Liver (tissue), 9 donors: Measurements from ENCODE around the gene INPP4B. TPM values are rescaled to one million over a fixed set of nuclear protein-coding genes. Genes with fewer than 3 reads are reported as not detected.

Experiments
- DNase-seq: peaks from one replicate; pipeline ENCODE4 v3.0.0-alpha.2; 2017; ENCODE audit warnings: low spot score
- H3K27ac ChIP-seq, 2 donors: one replicate each; pipeline ENCODE4 v1.7.0; 2013; ENCODE audit warnings: inconsistent platforms in 2 of 2, low read length in 2 of 2, control low read depth in 1 of 2, low read depth in 1 of 2, mild to moderate bottlenecking in 1 of 2
- H3K27me3 ChIP-seq, 4 donors: one replicate each; pipeline versions ENCODE4 v1.6.1 to v1.7.0; 2013; ENCODE audit warnings: low read length in 3 of 4, inconsistent platforms in 1 of 4, mild to moderate bottlenecking in 1 of 4, moderate library complexity in 1 of 4; ENCODE audit not compliant: control insufficient read depth in 4 of 4, insufficient read depth in 4 of 4
- H3K36me3 ChIP-seq, 4 donors: one replicate each; pipeline versions ENCODE4 v1.6.1 to v1.7.0; 2013; ENCODE audit warnings: low read length in 3 of 4, mild to moderate bottlenecking in 3 of 4, low read depth in 1 of 4, moderate library complexity in 1 of 4; ENCODE audit not compliant: control insufficient read depth in 4 of 4, insufficient read depth in 3 of 4
- H3K4me1 ChIP-seq, 4 donors: one replicate each; pipeline versions ENCODE4 v1.6.1 to v1.7.0; 2013; ENCODE audit warnings: low read length in 3 of 4, mild to moderate bottlenecking in 3 of 4, moderate library complexity in 1 of 4; ENCODE audit not compliant: control insufficient read depth in 4 of 4, insufficient read depth in 4 of 4
- H3K4me3 ChIP-seq, 3 donors: one replicate each; pipeline versions ENCODE4 v1.6.1 to v1.7.0; 2013; ENCODE audit warnings: low read length in 3 of 3, control low read depth in 1 of 3, low read depth in 1 of 3, mild to moderate bottlenecking in 1 of 3
- H3K9ac ChIP-seq, 2 donors: one replicate each; pipeline ENCODE4 v1.7.0; 2013; ENCODE audit warnings: low read length in 2 of 2, mild to moderate bottlenecking in 2 of 2, moderate library complexity in 2 of 2, control low read depth in 1 of 2, low read depth in 1 of 2
- H3K9me3 ChIP-seq, 4 donors: one replicate each; pipeline versions ENCODE4 v1.6.1 to v1.7.0; 2013; ENCODE audit warnings: low read length in 3 of 4; ENCODE audit not compliant: control insufficient read depth in 4 of 4
- EGR1 ChIP-seq, 2 donors: IDR thresholded peaks; 2 replicates each; pipeline ENCODE4 v1.6.1; 2016 to 2018; ENCODE audit warnings: antibody characterized with exemption in 2 of 2, low read depth in 2 of 2
- FOXA1 ChIP-seq: IDR thresholded peaks from 2 replicates; pipeline ENCODE4 v1.6.1; 2016; ENCODE audit warnings: antibody characterized with exemption
- FOXA2 ChIP-seq: IDR thresholded peaks from 2 replicates; pipeline ENCODE4 v1.6.1; 2016; ENCODE audit warnings: antibody characterized with exemption
- GABPA ChIP-seq, 2 donors: IDR thresholded peaks in 1 of 2; conservative IDR thresholded peaks in 1 of 2; 2 replicates each; pipeline ENCODE4 v1.6.1; 2016; ENCODE audit warnings: antibody characterized with exemption in 2 of 2, mild to moderate bottlenecking in 1 of 2, moderate library complexity in 1 of 2
- HNF4A ChIP-seq, 2 donors: conservative IDR thresholded peaks; 2 replicates each; pipeline ENCODE4 v1.6.1; 2016; ENCODE audit warnings: antibody characterized with exemption in 2 of 2, mild to moderate bottlenecking in 2 of 2
- HNF4G ChIP-seq: IDR thresholded peaks from 2 replicates; pipeline ENCODE4 v1.6.1; 2016; ENCODE audit warnings: antibody characterized with exemption
- JUND ChIP-seq, 2 donors: IDR thresholded peaks; 2 replicates each; pipeline ENCODE4 v1.6.1; 2016; ENCODE audit warnings: antibody characterized with exemption in 2 of 2
- NR2F2 ChIP-seq: IDR thresholded peaks from 2 replicates; pipeline ENCODE4 v1.6.1; 2016; ENCODE audit warnings: antibody characterized with exemption
- RAD21 ChIP-seq, 2 donors: IDR thresholded peaks; 2 replicates each; pipeline ENCODE4 v1.6.1; 2016; ENCODE audit warnings: antibody characterized with exemption in 2 of 2, mild to moderate bottlenecking in 2 of 2
- RXRA ChIP-seq, 2 donors: IDR thresholded peaks; 2 replicates each; pipeline ENCODE4 v1.6.1; 2017 to 2018; ENCODE audit warnings: antibody characterized with exemption in 2 of 2, mild to moderate bottlenecking in 1 of 2
- SP1 ChIP-seq: IDR thresholded peaks from 2 replicates; pipeline ENCODE4 v1.6.1; 2018; ENCODE audit warnings: antibody characterized with exemption, mild to moderate bottlenecking
- TAF1 ChIP-seq: conservative IDR thresholded peaks from 2 replicates; pipeline ENCODE4 v1.6.1; 2016; ENCODE audit warnings: antibody characterized with exemption, mild to moderate bottlenecking
- YY1 ChIP-seq: IDR thresholded peaks from 2 replicates; pipeline ENCODE4 v1.6.1; 2016; ENCODE audit warnings: antibody characterized with exemption, mild to moderate bottlenecking
- WGBS: extraction: QIAGEN DNeasy Blood & Tissue Kit; methylation state at CpG from one replicate; pipeline ENCODE4 v1.1.7; 2013; 5-methylcytosine and 5-hydroxymethylcytosine counted together
- polyA plus RNA-seq, 2 donors: library from polyadenylated mRNA; stranded (reverse) in 1 of 2; unstranded in 1 of 2; fragments of 200-250 nt in 1 of 2; fragments of >200 nt in 1 of 2; fragmentation: Nextera tagmentation in 1 of 2; extraction: Ambion mirVana in 1 of 2; gene quantifications; one replicate each; pipeline versions ENCODE4 v1.2.1 to v1.2.3, GENCODE V29; 2013 to 2015
- total RNA-seq, 2 donors: library from RNA; depleted of rRNA; stranded (reverse); fragments of >200 nt; gene quantifications; one replicate each; pipeline ENCODE4 v1.2.3, GENCODE V29; 2014
- TF ChIP-seq, protein P1 (sequence below): fragments of 150-350 bp; IDR thresholded peaks from 2 replicates; pipeline ENCODE4 v1.5.1; 2017; ENCODE audit warnings: improper control_type of control experiment, low read depth, low read length; ENCODE audit not compliant: missing input control
- TF ChIP-seq, protein P2 (sequence below): IDR thresholded peaks from 2 replicates; pipeline ENCODE4 v1.6.1; 2016; ENCODE audit warnings: antibody characterized with exemption
- TF ChIP-seq, protein P3 (sequence below): IDR thresholded peaks from 2 replicates; pipeline ENCODE4 v1.6.1; 2016; ENCODE audit warnings: antibody characterized with exemption, mild to moderate bottlenecking
- TF ChIP-seq, protein P4 (sequence below): IDR thresholded peaks from 2 replicates; pipeline ENCODE4 v1.6.1; 2016; ENCODE audit warnings: antibody characterized with exemption
- TF ChIP-seq, protein P5 (sequence below): IDR thresholded peaks from 2 replicates; pipeline ENCODE4 v1.6.1; 2016; ENCODE audit warnings: antibody characterized with exemption
- donor health status: healthy.
- donor health status: healthy.
- donor health status: healthy.
- donor health status: healthy.
- donor health status: healthy.

The INPP4B gene
- total and polyA plus RNA-seq, 4 donors: 0.43 to 2.8 (median 1.6) TPM

DNA sequence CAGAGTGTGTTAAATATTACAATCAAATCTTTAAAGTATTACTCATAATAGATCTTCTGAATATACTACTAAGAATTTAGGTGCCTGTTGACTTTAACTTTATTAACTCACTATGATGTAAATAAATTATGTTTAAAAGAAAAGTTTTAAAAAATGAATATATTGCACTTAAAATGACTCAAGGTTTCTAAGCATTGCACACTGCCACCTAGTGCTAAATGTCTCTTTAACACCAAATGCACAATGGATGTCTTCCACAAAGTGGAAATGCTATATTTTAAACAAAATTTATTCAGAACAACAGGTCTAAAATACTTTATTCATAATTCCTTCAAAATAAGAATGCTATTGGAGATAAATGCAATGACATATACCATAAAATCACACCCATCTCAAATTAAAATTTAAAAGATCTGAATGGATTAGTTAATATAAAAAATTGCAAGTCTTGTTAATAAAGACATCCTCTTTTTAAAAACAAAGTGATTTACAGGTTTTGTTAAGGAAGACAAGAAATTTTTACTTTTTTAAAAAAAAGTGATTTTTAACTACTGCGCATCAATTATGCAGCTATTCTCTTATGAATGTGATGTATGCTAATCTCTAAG, 5.5 kb downstream of the INPP4B start:
- 60% methylated on average over 1 of the region's 1 CpG for WGBS
- Histone ChIP-seq H3K4me3 (no peak overlapping the region), H3K36me3 (no peaks in the 10 kb centered on the region), H3K9ac (no peak overlapping the region), H3K27ac (no peak overlapping the region), H3K9me3 (no peaks in the 10 kb centered on the region), H3K4me1 (peaks cover 0 to 3% (median under 1%) of the 10 kb centered on the region in 4 donors), H3K27me3 (peaks cover 0 to 6% (median 2%) of the 10 kb centered on the region in 4 donors)
- no peak for DNase-seq
- TF ChIP-seq, protein P1, sequence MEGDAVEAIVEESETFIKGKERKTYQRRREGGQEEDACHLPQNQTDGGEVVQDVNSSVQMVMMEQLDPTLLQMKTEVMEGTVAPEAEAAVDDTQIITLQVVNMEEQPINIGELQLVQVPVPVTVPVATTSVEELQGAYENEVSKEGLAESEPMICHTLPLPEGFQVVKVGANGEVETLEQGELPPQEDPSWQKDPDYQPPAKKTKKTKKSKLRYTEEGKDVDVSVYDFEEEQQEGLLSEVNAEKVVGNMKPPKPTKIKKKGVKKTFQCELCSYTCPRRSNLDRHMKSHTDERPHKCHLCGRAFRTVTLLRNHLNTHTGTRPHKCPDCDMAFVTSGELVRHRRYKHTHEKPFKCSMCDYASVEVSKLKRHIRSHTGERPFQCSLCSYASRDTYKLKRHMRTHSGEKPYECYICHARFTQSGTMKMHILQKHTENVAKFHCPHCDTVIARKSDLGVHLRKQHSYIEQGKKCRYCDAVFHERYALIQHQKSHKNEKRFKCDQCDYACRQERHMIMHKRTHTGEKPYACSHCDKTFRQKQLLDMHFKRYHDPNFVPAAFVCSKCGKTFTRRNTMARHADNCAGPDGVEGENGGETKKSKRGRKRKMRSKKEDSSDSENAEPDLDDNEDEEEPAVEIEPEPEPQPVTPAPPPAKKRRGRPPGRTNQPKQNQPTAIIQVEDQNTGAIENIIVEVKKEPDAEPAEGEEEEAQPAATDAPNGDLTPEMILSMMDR: peak; percentile 55
- TF ChIP-seq, protein P2, sequence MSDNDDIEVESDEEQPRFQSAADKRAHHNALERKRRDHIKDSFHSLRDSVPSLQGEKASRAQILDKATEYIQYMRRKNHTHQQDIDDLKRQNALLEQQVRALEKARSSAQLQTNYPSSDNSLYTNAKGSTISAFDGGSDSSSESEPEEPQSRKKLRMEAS: no peak
- TF ChIP-seq RAD21 (IDR thresholded peaks at IDR 0.05): peak; percentile 77 to 79

DNA sequence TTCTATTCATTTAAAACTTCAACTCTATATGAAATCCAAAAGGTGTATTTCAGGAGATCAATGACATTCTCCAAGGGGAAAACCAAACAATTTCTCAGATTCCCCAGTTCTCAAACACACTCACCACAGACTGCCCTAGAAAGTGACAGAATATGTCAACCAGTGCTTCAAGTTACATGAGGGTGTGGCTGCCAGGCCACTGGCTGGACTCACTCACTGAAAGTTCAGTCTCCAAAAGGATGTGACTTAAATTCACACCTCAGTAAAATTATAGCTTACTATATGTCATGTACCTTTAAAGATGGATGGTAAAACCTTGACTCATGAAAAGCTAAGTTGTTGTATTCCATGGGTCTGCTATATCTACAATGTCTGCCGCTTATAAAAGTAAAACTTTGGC, 7.3 kb downstream of the INPP4B start:
- TF ChIP-seq FOXA2: no peak
- no peak for TF ChIP-seq FOXA1
- no peak for TF ChIP-seq NR2F2
- TF ChIP-seq, protein P3, sequence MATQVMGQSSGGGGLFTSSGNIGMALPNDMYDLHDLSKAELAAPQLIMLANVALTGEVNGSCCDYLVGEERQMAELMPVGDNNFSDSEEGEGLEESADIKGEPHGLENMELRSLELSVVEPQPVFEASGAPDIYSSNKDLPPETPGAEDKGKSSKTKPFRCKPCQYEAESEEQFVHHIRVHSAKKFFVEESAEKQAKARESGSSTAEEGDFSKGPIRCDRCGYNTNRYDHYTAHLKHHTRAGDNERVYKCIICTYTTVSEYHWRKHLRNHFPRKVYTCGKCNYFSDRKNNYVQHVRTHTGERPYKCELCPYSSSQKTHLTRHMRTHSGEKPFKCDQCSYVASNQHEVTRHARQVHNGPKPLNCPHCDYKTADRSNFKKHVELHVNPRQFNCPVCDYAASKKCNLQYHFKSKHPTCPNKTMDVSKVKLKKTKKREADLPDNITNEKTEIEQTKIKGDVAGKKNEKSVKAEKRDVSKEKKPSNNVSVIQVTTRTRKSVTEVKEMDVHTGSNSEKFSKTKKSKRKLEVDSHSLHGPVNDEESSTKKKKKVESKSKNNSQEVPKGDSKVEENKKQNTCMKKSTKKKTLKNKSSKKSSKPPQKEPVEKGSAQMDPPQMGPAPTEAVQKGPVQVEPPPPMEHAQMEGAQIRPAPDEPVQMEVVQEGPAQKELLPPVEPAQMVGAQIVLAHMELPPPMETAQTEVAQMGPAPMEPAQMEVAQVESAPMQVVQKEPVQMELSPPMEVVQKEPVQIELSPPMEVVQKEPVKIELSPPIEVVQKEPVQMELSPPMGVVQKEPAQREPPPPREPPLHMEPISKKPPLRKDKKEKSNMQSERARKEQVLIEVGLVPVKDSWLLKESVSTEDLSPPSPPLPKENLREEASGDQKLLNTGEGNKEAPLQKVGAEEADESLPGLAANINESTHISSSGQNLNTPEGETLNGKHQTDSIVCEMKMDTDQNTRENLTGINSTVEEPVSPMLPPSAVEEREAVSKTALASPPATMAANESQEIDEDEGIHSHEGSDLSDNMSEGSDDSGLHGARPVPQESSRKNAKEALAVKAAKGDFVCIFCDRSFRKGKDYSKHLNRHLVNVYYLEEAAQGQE: no peak
- TF ChIP-seq, protein P1: no peak
- TF ChIP-seq JUND (IDR thresholded peaks at IDR 0.05): no peak
- TF ChIP-seq SP1: no peak
- TF ChIP-seq EGR1 (IDR thresholded peaks at IDR 0.05; ENCODE audit: low read depth in 2 of 2): no peak
- no peak for TF ChIP-seq HNF4A (conservative IDR thresholded peaks at IDR 0.05)
- TF ChIP-seq GABPA (IDR thresholded peaks at IDR 0.05 in 1 of 2, conservative IDR thresholded peaks at IDR 0.05 in 1 of 2): no peak
- no peak for TF ChIP-seq HNF4G
- TF ChIP-seq, protein P2: no peak
- TF ChIP-seq RAD21 (IDR thresholded peaks at IDR 0.05): no peak
- TF ChIP-seq, protein P4, sequence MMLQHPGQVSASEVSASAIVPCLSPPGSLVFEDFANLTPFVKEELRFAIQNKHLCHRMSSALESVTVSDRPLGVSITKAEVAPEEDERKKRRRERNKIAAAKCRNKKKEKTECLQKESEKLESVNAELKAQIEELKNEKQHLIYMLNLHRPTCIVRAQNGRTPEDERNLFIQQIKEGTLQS: no peak
- no peak for TF ChIP-seq TAF1
- TF ChIP-seq, protein P5, sequence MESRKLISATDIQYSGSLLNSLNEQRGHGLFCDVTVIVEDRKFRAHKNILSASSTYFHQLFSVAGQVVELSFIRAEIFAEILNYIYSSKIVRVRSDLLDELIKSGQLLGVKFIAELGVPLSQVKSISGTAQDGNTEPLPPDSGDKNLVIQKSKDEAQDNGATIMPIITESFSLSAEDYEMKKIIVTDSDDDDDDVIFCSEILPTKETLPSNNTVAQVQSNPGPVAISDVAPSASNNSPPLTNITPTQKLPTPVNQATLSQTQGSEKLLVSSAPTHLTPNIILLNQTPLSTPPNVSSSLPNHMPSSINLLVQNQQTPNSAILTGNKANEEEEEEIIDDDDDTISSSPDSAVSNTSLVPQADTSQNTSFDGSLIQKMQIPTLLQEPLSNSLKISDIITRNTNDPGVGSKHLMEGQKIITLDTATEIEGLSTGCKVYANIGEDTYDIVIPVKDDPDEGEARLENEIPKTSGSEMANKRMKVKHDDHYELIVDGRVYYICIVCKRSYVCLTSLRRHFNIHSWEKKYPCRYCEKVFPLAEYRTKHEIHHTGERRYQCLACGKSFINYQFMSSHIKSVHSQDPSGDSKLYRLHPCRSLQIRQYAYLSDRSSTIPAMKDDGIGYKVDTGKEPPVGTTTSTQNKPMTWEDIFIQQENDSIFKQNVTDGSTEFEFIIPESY: no peak
- TF ChIP-seq YY1: no peak
- TF ChIP-seq RXRA (IDR thresholded peaks at IDR 0.05): no peak
- Histone ChIP-seq H3K36me3 (no peaks in the 10 kb centered on the region), H3K27ac (no peak overlapping the region), H3K4me1 (no peaks in the 10 kb centered on the region), H3K27me3 (no peaks in the 10 kb centered on the region), H3K4me3 (no peak overlapping the region), H3K9ac (no peak overlapping the region), H3K9me3 (no peaks in the 10 kb centered on the region)
- WGBS: 91% methylated on average over 1 of the region's 1 CpG
- DNase-seq: no peak
